Uterus (tissue), 4 donors: ENCODE measurements around the gene CLDN7. TPM values are rescaled to one million over a fixed set of nuclear protein-coding genes. Genes with fewer than 3 reads are reported as not detected.

Experiments used
- DNase-seq, 2 donors: peaks; one replicate each; pipeline ENCODE4 v3.0.0-alpha.2; 2019 to 2020
- H3K27ac ChIP-seq, 2 donors: fragments of 200-600 bp; sonication (generic); 1 replicate in 1 of 2; 2 replicates in 1 of 2; pipeline ENCODE4 v1.5.1; 2016 to 2018
- H3K27me3 ChIP-seq, 2 donors: fragments of 200-600 bp; sonication (generic); one replicate each; pipeline ENCODE4 v1.5.1; 2018 to 2019; ENCODE audit warnings: control low read depth in 1 of 2
- H3K36me3 ChIP-seq, 2 donors: fragments of 200-600 bp; sonication (generic); one replicate each; pipeline ENCODE4 v1.5.1; 2019; ENCODE audit warnings: control low read depth in 1 of 2
- H3K4me1 ChIP-seq, 2 donors: fragments of 200-600 bp; sonication (generic); one replicate each; pipeline ENCODE4 v1.5.1; 2018 to 2019; ENCODE audit warnings: control low read depth in 1 of 2
- H3K4me3 ChIP-seq, 2 donors: fragments of 200-600 bp; sonication (generic); 1 replicate in 1 of 2; 2 replicates in 1 of 2; pipeline ENCODE4 v1.5.1; 2018 to 2019; ENCODE audit warnings: mild to moderate bottlenecking in 1 of 2
- H3K9me3 ChIP-seq, 2 donors: fragments of 200-600 bp; sonication (generic); one replicate each; pipeline ENCODE4 v1.5.1; 2019; ENCODE audit warnings: control low read depth in 1 of 2
- CTCF ChIP-seq, 4 experiments: fragments of 200-600 bp in 2 of 4; fragments of 450-650 bp in 2 of 4; sonication (generic) in 2 of 4; IDR thresholded peaks; one replicate each; pipeline ENCODE4 v1.5.1; 2016 to 2019; ENCODE audit warnings: antibody characterized with exemption in 4 of 4, mild to moderate bottlenecking in 2 of 4, moderate library complexity in 1 of 4
- POLR2A ChIP-seq, 2 donors: fragments of 450-650 bp; IDR thresholded peaks; one replicate each; pipeline ENCODE4 v1.6.1; 2016; ENCODE audit warnings: antibody characterized with exemption in 2 of 2, mild to moderate bottlenecking in 1 of 2, moderate library complexity in 1 of 2
- intact Hi-C: fragments of 100-400 bp; cut with DNase I; formaldehyde crosslinking; loops from one replicate; pipeline ENCODE4 v1.15.1; 2023; ENCODE audit warnings: low total_unique reads
- total RNA-seq, 4 donors: library from RNA; depleted of rRNA in 3 of 4; stranded (reverse); fragments of >200 nt in 3 of 4; gene quantifications; one replicate each; pipeline versions ENCODE4 v1.1.0 to v1.2.4, GENCODE V29; 2014 to 2023
- donor health status: DM: yes; HTN: yes; CAD: no.

The CLDN7 gene
- total RNA-seq, 4 donors from 2014 or later, result 0.29 to 24.4 (median 0.68) TPM

DNA sequence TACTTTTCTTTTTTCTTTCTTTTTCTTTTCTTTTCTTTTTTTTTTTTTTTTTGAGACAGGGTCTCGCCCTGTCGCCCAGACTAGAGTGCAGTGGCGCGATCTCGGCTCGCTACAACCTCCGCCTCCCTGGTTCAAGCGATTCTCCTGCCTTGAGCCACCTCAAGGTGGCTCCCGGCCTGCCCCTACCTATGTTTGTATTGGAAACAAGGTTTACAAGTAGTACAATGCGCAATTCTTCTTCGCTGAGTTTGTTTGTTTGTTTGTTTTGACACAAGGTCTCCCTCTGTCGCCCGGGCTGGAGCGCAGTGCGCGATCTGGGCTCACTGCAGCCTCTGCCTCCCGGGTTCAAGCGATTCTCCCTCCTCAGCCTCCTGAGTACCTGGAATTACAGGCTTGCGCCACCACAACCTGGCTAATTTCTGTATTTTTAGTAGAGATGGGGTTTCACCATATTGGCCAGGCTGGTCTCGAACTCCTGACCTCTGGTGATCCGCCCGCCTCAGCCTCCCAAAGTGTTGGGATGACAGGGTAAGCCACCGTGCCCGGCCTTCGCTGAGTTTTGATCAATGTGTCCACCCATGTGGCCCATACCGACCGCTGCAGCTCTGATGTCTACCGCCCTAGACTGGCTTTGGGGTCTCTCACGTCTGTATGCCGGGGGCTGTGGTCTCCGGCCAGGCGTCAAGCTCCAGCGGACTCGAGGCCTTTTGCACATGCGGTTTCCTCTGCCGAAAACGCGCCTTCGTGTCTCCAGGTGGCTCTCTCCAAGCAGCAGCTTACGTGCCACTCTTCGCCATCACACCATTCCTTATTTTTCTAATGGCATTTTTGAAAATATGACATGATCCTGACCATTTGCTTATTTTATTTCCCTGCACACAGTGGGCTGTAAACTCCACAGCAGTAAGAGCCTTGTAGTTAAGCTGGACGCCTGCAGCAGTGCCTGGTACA is 33.2 kb upstream of the CLDN7 start:
- H3K9me3 ChIP-seq, result no peaks in the 10 kb centered on the region
- H3K27ac ChIP-seq, result peak overlapping the region; percentile 7 to 67
- DNase-seq, result no peak
- TF ChIP-seq CTCF (IDR thresholded peaks at IDR 0.05), result no peak
- no peak for TF ChIP-seq POLR2A (IDR thresholded peaks at IDR 0.05)
- H3K27me3 ChIP-seq, result peaks cover 0 to 6% of the 10 kb centered on the region in 2 donors
- H3K4me1 ChIP-seq, result peaks cover 0 to 27% of the 10 kb centered on the region in 2 donors
- intact Hi-C loops, result loop anchor here (2.0 to 10.0 kb wide), 2 partner anchors 15 to 241 kb away; partner anchors contain the start of gene SLC2A4
- H3K4me3 ChIP-seq, result no peak overlapping the region
- H3K36me3 ChIP-seq, result no peaks in the 10 kb centered on the region

GRCh38 chr17:7294614-7295153 is 32.4 kb upstream of the CLDN7 start, which contains the start of gene YBX2:
TSS of gene YBX2 (minus strand) at chr17:7294639. CDS start at chr17:7294500, 139 bp downstream.
- Histone ChIP-seq H3K36me3 (no peaks in the 10 kb centered on the region), H3K4me1 (peaks cover 0 to 27% of the 10 kb centered on the region in 2 donors), H3K9me3 (no peaks in the 10 kb centered on the region), H3K27me3 (peaks cover 0 to 6% of the 10 kb centered on the region in 2 donors), H3K27ac (peak within 1 kb of the TSS in 1 of 2 donors; percentile 67), H3K4me3 (peak within 1 kb of the TSS in 1 of 2 donors; percentile 19)
- intact Hi-C loops, result loop anchor here (10.0 kb wide), 1 partner anchor 240 kb away; no protein-coding TSS in a partner anchor
- peak in 1 of 2 donors; percentile 61 for DNase-seq
- TF ChIP-seq CTCF (IDR thresholded peaks at IDR 0.05) (no peak), POLR2A (IDR thresholded peaks at IDR 0.05) (no peak)

GRCh38 chr17:7293816-7294613 is 31.7 kb upstream of the CLDN7 start:
- H3K4me3 ChIP-seq, result peak overlapping the region in 1 of 2 donors; percentile 19
- DNase-seq, result no peak
- peaks cover 0 to 27% of the 10 kb centered on the region in 2 donors for H3K4me1 ChIP-seq
- no peaks in the 10 kb centered on the region for H3K36me3 ChIP-seq
- H3K27me3 ChIP-seq, result peaks cover 0 to 6% of the 10 kb centered on the region in 2 donors
- TF ChIP-seq POLR2A (IDR thresholded peaks at IDR 0.05) (no peak), CTCF (IDR thresholded peaks at IDR 0.05) (no peak)
- H3K9me3 ChIP-seq, result no peaks in the 10 kb centered on the region
- intact Hi-C loops, result loop anchor here (10.0 kb wide), 1 partner anchor 239 kb away; no protein-coding TSS in a partner anchor
- H3K27ac ChIP-seq, result no peak overlapping the region

DNA sequence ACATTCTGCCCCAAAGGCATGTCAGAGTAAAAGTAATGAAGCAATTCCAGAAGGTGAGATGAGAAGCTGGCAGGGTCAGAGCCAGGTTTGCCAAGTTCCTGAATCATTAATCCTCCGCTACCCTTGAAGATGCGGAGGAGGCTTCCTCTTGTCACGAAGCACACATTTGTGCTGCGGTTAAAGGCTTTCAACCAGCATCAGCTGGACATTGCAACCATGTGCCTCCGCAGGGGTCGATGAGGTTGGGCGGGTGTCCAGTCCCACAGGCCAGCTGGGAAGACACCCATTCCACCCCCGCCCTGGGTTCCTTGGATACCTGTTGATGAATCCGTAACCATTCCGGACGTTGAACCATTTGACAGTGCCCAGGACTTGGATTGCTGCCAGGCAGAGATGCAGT is 30.9 kb upstream of the CLDN7 start:
- Histone ChIP-seq H3K9me3 (no peaks in the 10 kb centered on the region), H3K4me3 (no peak overlapping the region), H3K27ac (peak overlapping the region in 1 of 2 donors; percentile 13), H3K4me1 (peaks cover 0 to 27% of the 10 kb centered on the region in 2 donors), H3K36me3 (no peaks in the 10 kb centered on the region), H3K27me3 (peaks cover 0 to 6% of the 10 kb centered on the region in 2 donors)
- DNase-seq, result no peak
- TF ChIP-seq CTCF (IDR thresholded peaks at IDR 0.05) (no peak), POLR2A (IDR thresholded peaks at IDR 0.05) (no peak)
- intact Hi-C loops, result loop anchor here (10.0 kb wide), 1 partner anchor 238 kb away; no protein-coding TSS in a partner anchor
